GM12878 (cell line): ENCODE data around the gene SFXN4. TPM values are rescaled to one million over a fixed set of nuclear protein-coding genes. Genes with fewer than 3 reads are reported as not detected.

Source experiments
- ATAC-seq: fragments of 200-7000 bp; cut with Tn5 transposase; 3 replicates; pipeline ENCODE4 v1.9.1; 2020; ENCODE audit warnings: mild to moderate bottlenecking, moderate library complexity
- BruUV-seq: library from RNA; stranded (reverse); fragments of 400-500 nt; replicated peaks from 2 replicates; lab custom pipeline; 2021; lab: Mats Ljungman, UMichigan
- CTCF ChIA-PET: fragments of 300-600 bp; sonication (Branson Sonifier 250); formaldehyde crosslinking; extraction: SDS; loops from one replicate; lab custom pipeline; 2021; ENCODE audit warnings: inconsistent platforms; lab: Yijun Ruan, JAX
- POLR2A ChIA-PET: fragments of 350-600 bp; formaldehyde crosslinking; extraction: SDS; loops from one replicate; lab custom pipeline; 2021; ENCODE audit warnings: inconsistent platforms; lab: Charles Lee
- RAD21 ChIA-PET: fragments of 300-600 bp; sonication (Branson Sonifier 250); formaldehyde crosslinking; loops from one replicate; lab custom pipeline; 2023; ENCODE audit warnings: antibody characterized with exemption; ENCODE audit not compliant: unreplicated experiment; lab: Charles Lee
- SMC1A ChIA-PET: fragments of 300-600 bp; sonication (Branson Sonifier 250); formaldehyde crosslinking; loops from one replicate; lab custom pipeline; 2023; ENCODE audit not compliant: unreplicated experiment, uncharacterized antibody; lab: Charles Lee
- DNase-seq: peaks from one replicate; pipeline ENCODE4 v3.0.0-alpha.2; 2011; ENCODE audit warnings: low read depth, low spot score
- FAIRE-seq: peaks from 3 replicates; lab custom pipeline; 2011; peaks lifted over from hg19 to GRCh38; lab: Jason Lieb, UNC
- H2AFZ ChIP-seq: 2 replicates; pipeline ENCODE4 v1.6.0; 2011; ENCODE audit warnings: low read depth, low read length, control low read depth; ENCODE audit not compliant: control insufficient read depth
- H3K27ac ChIP-seq: 2 replicates; pipeline ENCODE4 v1.5.1; 2011; ENCODE audit warnings: control low read depth; ENCODE audit not compliant: control insufficient read depth, insufficient read depth
- H3K27me3 ChIP-seq, 2 experiments: replicated peaks in 1 of 2; 2 replicates each; pipeline versions ENCODE4 v1.6.0 to v1.6.1; 2011; ENCODE audit warnings: low read length in 1 of 2; ENCODE audit not compliant: control insufficient read depth in 2 of 2, insufficient read depth in 2 of 2
- H3K36me3 ChIP-seq, 2 experiments: 2 replicates each; pipeline ENCODE4 v1.5.1; 2011; ENCODE audit warnings: low read length in 1 of 2; ENCODE audit not compliant: control insufficient read depth in 2 of 2, insufficient read depth in 2 of 2
- H3K4me1 ChIP-seq: 2 replicates; pipeline ENCODE4 v1.6.1; 2011; ENCODE audit warnings: mild to moderate bottlenecking, low read length, moderate library complexity, mixed read lengths; ENCODE audit not compliant: control insufficient read depth, insufficient read depth
- H3K4me2 ChIP-seq: 2 replicates; pipeline ENCODE4 v1.6.0; 2011; ENCODE audit warnings: control low read depth; ENCODE audit not compliant: control insufficient read depth, insufficient read depth
- H3K4me3 ChIP-seq: fragments of 200-600 bp; sonication (generic); 2 replicates; pipeline ENCODE4 v1.5.1; 2016
- H3K79me2 ChIP-seq: 2 replicates; pipeline ENCODE4 v1.6.0; 2011; ENCODE audit warnings: low read length; ENCODE audit not compliant: control insufficient read depth, insufficient read depth
- H3K9ac ChIP-seq: 2 replicates; pipeline ENCODE4 v1.8.0; 2011; ENCODE audit warnings: low read length, control low read depth, mixed read lengths; ENCODE audit not compliant: control insufficient read depth, insufficient read depth
- H3K9me3 ChIP-seq: replicated peaks from 3 replicates; pipeline ENCODE4 v1.5.1; 2011; ENCODE audit warnings: mild to moderate bottlenecking, low read length; ENCODE audit not compliant: control insufficient read depth, insufficient read depth
- H4K20me1 ChIP-seq: 2 replicates; pipeline ENCODE4 v1.6.0; 2011; ENCODE audit not compliant: control insufficient read depth, insufficient read depth
- BCL3 ChIP-seq: IDR thresholded peaks from 2 replicates; pipeline ENCODE4 v1.6.1; 2011; ENCODE audit warnings: borderline replicate concordance, low read depth, mild to moderate bottlenecking, moderate library complexity, low read length; ENCODE audit not compliant: insufficient read depth, poor library complexity, severe bottlenecking
- CBX5 ChIP-seq: sonication (generic); IDR thresholded peaks from 2 replicates; pipeline ENCODE4 v1.6.1; 2016; ENCODE audit warnings: low read depth, moderate library complexity, mild to moderate bottlenecking, inconsistent platforms
- FOXM1 ChIP-seq: IDR thresholded peaks from 2 replicates; pipeline ENCODE4 v1.6.1; 2012; ENCODE audit warnings: low read depth, mild to moderate bottlenecking, inconsistent platforms, low read length, moderate library complexity
- JUNB ChIP-seq: IDR thresholded peaks from 2 replicates; pipeline ENCODE4 v1.6.1; 2016; ENCODE audit warnings: antibody characterized with exemption, mild to moderate bottlenecking
- JUND ChIP-seq: IDR thresholded peaks from 2 replicates; pipeline ENCODE4 v1.6.1; 2012; ENCODE audit warnings: low read depth, mild to moderate bottlenecking, low read length, improper control_type of control experiment, moderate library complexity
- KAT2A ChIP-seq: conservative IDR thresholded peaks from 2 replicates; pipeline ENCODE4 v1.6.1; 2011; ENCODE audit warnings: low read depth, low read length; ENCODE audit not compliant: control insufficient read depth
- MXI1 ChIP-seq: fragments of 150-350 bp; IDR thresholded peaks from 2 replicates; pipeline ENCODE4 v1.6.1; 2011; ENCODE audit warnings: low read depth, mild to moderate bottlenecking, inconsistent platforms, low read length, improper control_type of control experiment
- NFYB ChIP-seq: IDR thresholded peaks from 2 replicates; pipeline ENCODE4 v1.6.1; 2011; ENCODE audit warnings: low read depth, mild to moderate bottlenecking, low read length, improper control_type of control experiment, moderate library complexity; ENCODE audit not compliant: insufficient read depth
- POU2F2 ChIP-seq: IDR thresholded peaks from 3 replicates; pipeline ENCODE4 v1.6.1; 2011; ENCODE audit warnings: low read depth, mild to moderate bottlenecking, low read length, borderline replicate concordance
- SMARCA5 ChIP-seq: fragments of 450-650 bp; IDR thresholded peaks from 2 replicates; pipeline ENCODE4 v1.6.1; 2017; ENCODE audit warnings: mild to moderate bottlenecking
- TCF3 ChIP-seq: IDR thresholded peaks from 2 replicates; pipeline ENCODE4 v1.6.1; 2012; ENCODE audit warnings: low read depth, mild to moderate bottlenecking, low read length, borderline replicate concordance; ENCODE audit not compliant: insufficient read depth
- YY1 ChIP-seq: IDR thresholded peaks from 2 replicates; pipeline ENCODE4 v1.6.1; 2011; ENCODE audit warnings: low read depth, mild to moderate bottlenecking, low read length
- ZNF207 ChIP-seq: fragments of 450-650 bp; IDR thresholded peaks from 2 replicates; pipeline ENCODE4 v1.6.1; 2014; ENCODE audit warnings: antibody characterized with exemption, mild to moderate bottlenecking, borderline replicate concordance
- WGBS: methylation state at CpG from one replicate; pipeline ENCODE4 v1.1.6; 2016; ENCODE audit warnings: low lambda C conversion rate; ENCODE audit not compliant: insufficient replicate concordance, insufficient coverage; ENCODE audit errors: missing lambda C conversion rate; 5-methylcytosine and 5-hydroxymethylcytosine counted together
- in situ Hi-C: fragments of 300-500 bp; cut with MboI; formaldehyde crosslinking; loops from 9 replicates; pipeline ENCODE4 v1.14.3; 2018; ENCODE audit warnings: mixed read lengths
- intact Hi-C: fragments of 100-400 bp; cut with micrococcal nuclease; formaldehyde crosslinking; loops from one replicate; pipeline ENCODE4 v1.14.2; 2022; ENCODE audit not compliant: unreplicated experiment
- polyA plus RNA-seq, 11 experiments: library from polyadenylated mRNA; depleted of rRNA in 4 of 11; unstranded in 6 of 11; stranded (reverse) in 5 of 11; fragments of >200 nt; fragmentation: Nextera tagmentation in 4 of 11; fragmentation: Illumina TruSeq in 1 of 11; extraction: Ambion mirVana in 4 of 11; extraction: Trizol in 1 of 11; gene quantifications; 1 replicate in 1 of 11; 2 replicates in 10 of 11; pipeline versions ENCODE4 v1.2.1 to v1.2.3, GENCODE V29; 2011 to 2016; ENCODE audit warnings: inconsistent platforms in 2 of 11, missing spikeins in 2 of 11, low read depth in 1 of 11
- total RNA-seq, 4 experiments: library from RNA; depleted of rRNA in 3 of 4; stranded (reverse); fragments of >200 nt in 3 of 4; fragmentation: Illumina TruSeq in 1 of 4; extraction: Trizol in 1 of 4; gene quantifications; 2 replicates each; pipeline versions ENCODE4 v1.2.1 to v1.2.3, GENCODE V29; 2013 to 2021

Gene SFXN4
- total and polyA plus RNA-seq, 10 of the 15 experiments (the other 5 are each of a cell fraction or from before 2014, with no cell fraction given): 40.7 to 111 (median 48.8) TPM

DNA sequence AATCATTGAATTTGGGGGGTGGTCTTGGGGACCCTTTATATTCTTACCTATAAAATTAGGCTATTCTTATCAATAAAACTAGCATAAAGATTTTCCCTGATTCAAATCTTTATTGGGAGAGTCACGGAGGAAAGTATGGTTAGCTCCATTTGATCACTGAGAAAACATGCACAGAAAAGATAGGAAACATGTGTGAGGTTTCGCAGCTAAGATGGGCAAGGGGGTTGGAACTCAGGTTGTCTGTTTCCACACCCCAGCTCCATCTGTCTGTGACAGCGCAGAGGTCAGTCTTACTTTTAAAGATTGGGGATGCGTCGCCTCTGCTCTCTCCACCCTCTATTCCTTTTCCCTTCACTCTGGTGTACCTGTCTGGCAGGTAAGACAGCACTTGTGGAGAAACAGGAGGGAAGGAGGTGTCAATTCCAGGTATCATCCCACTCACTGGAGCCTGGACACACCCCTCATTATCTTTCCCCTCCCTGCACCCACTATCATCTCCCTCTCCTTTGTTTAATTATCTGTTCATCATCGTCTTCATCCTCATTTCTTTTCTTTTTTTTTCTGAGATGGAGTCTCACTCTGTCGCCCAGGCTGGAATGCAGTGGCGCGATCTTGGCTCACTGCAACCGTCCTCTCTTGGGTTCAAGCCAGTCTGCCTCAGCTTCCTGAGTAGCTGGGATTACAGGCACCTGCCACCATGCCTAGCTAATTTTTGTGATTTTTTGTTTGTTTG lies 64.0 kb downstream of the SFXN4 start:
- peaks cover 6% of the 10 kb centered on the region for H3K79me2 ChIP-seq
- DNase-seq (no peak), ATAC-seq (no peak), FAIRE-seq (no peak)
- CTCF ChIA-PET: interaction anchor here (1.1 to 1.4 kb wide), 2 partner anchors 15 to 106 kb away, joined by 4 read pairs; partner anchors contain the start of gene GRK5
- in situ Hi-C loops (no loop called here), intact Hi-C loops (no loop called here)
- no peak overlapping the region for H3K9ac ChIP-seq
- H3K4me3 ChIP-seq: no peak overlapping the region
- H3K27ac ChIP-seq: no peak overlapping the region
- 68% methylated on average over 10 of the region's 10 CpGs for WGBS
- H3K4me2 ChIP-seq: no peak overlapping the region; the same call in 1 of the 2 replicates
- BruUV-seq: no TSS peak
- H3K4me1 ChIP-seq: peaks cover 5% of the 10 kb centered on the region
- no peaks in the 10 kb centered on the region for H3K9me3 ChIP-seq
- SMC1A ChIA-PET: interaction anchor here (0.7 to 2.1 kb wide), 6 partner anchors 10 to 63 kb away, joined by 3 to 6 read pairs (median 3); no protein-coding TSS in a partner anchor
- no peaks in the 10 kb centered on the region for H3K27me3 ChIP-seq
- no peaks in the 10 kb centered on the region for H4K20me1 ChIP-seq
- no peak overlapping the region; the same call in 1 of the 2 replicates for H2AFZ ChIP-seq
- no peaks in the 10 kb centered on the region for H3K36me3 ChIP-seq
- POLR2A ChIA-PET: interaction anchor here (0.6 to 2.9 kb wide), 7 partner anchors 19 to 63 kb away, joined by 3 to 12 read pairs (median 7); partner anchors contain the start of genes EIF3A and SFXN4
- TF ChIP-seq SMARCA5: no peak
- RAD21 ChIA-PET: interaction anchor here (0.8 to 1.8 kb wide), 3 partner anchors 14 to 19 kb away, joined by 3 to 6 read pairs (median 4); no protein-coding TSS in a partner anchor

DNA sequence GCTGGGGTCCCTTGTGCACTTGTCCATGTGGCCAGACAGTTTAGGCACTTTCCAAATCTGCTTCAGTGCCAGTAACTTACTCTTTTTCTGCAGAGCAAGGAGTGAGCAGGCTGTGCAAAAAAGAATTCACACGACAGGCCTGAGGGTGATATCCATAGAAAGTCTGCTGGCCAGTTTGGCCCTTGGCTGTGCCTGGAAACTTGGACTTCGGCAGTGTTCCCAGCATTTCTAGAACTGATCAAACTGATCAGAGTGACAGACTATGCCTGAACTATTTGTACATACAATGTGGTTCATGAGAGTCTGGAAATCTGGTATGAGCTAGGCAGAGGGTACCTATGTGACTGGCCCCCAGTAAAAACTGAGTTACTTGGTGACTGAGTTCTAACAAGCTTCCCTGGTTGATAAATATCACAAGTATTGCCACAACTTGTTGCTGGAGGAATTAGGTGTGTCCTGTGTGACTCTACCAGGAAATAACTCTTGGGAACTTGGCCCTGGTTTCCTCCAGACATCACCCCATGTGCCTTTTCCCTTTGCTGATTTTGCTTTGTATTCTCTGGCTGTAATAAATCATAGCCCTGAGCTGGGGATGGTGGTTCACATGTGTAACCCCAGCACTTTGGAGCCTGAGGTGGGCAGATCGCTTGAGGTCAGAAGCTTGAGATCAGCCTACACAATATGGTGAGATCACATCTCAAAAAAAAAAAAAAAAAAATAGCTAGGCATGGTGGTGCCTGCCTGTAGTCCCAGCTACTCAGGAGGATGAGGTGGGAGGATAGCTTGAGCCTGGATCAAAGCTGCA lies 64.9 kb downstream of the SFXN4 start:
- ChIA-PET CTCF (interaction anchor here (0.6 to 1.4 kb wide), 4 partner anchors 14 to 599 kb away, joined by 3 to 4 read pairs (median 4); partner anchors contain the start of gene GRK5), RAD21 (interaction anchor here (0.8 to 1.8 kb wide), 3 partner anchors 13 to 20 kb away, joined by 3 to 6 read pairs (median 4); no protein-coding TSS in a partner anchor), POLR2A (interaction anchor here (0.6 to 2.9 kb wide), 5 partner anchors 18 to 46 kb away, joined by 3 to 12 read pairs (median 7); no protein-coding TSS in a partner anchor), SMC1A (interaction anchor here (0.6 to 2.1 kb wide), 9 partner anchors 10 to 129 kb away, joined by 3 to 6 read pairs (median 3); no protein-coding TSS in a partner anchor)
- no TSS peak for BruUV-seq
- H3K9me3 ChIP-seq: no peaks in the 10 kb centered on the region
- no peak for FAIRE-seq
- DNase-seq: no peak
- intact Hi-C loops (no loop called here), in situ Hi-C loops (no loop called here)
- H3K27me3 ChIP-seq: no peaks in the 10 kb centered on the region
- H4K20me1 ChIP-seq: no peaks in the 10 kb centered on the region
- no peak overlapping the region for H2AFZ ChIP-seq
- H3K9ac ChIP-seq: no peak overlapping the region
- ATAC-seq: no peak
- no peak overlapping the region for H3K27ac ChIP-seq
- peaks cover 6% of the 10 kb centered on the region for H3K79me2 ChIP-seq
- H3K4me1 ChIP-seq: peaks cover 5% of the 10 kb centered on the region
- no peaks in the 10 kb centered on the region for H3K36me3 ChIP-seq
- WGBS: 89% methylated on average over 3 of the region's 3 CpGs
- H3K4me3 ChIP-seq: no peak overlapping the region
- no peak overlapping the region for H3K4me2 ChIP-seq
- TF ChIP-seq TCF3 (no peak), YY1 (no peak), BCL3 (no peak), POU2F2 (no peak), MXI1 (no peak), NFYB (no peak), JUND (no peak), CBX5 (no peak), JUNB (no peak), KAT2A (no peak), FOXM1 (no peak), ZNF207 (no peak)
